ENCODE data around the gene CNPY3.

CNPY3 gene

GRCh38 chr6:42981836-42982235, 52.6 kb downstream of the CNPY3 start:
- ATAC-seq (no peak), DNase-seq (no peak)

GRCh38 chr6:42984001-42984923, 55.0 kb downstream of the CNPY3 start, which contains the start of gene PPP2R5D:
TSS of gene PPP2R5D (plus strand) at chr6:42984570. CDS start at chr6:42984678, 108 bp downstream.
- peak; percentile 94 for DNase-seq
- ATAC-seq: peak; percentile 93

GRCh38 chr6:42984924-42985475, 55.7 kb downstream of the CNPY3 start:
- DNase-seq (peak; percentile 32), ATAC-seq (no peak)

- DNase-seq (no peak), ATAC-seq (no peak)
These were observed 58.5 kb downstream of the CNPY3 start for GRCh38 chr6:42987533-42988451.

GRCh38 chr6:42988486-42989020, 59.3 kb downstream of the CNPY3 start:
- ATAC-seq: no peak
- no peak for DNase-seq

Measured in stimulated activated naive CD8-positive, alpha-beta T cell treated with anti-CD3 and anti-CD28 coated beads, Interleukin-15, Interleukin-2, amounts not matched to agents 100 U/mL and 50 U/mL, for 24 hours (primary cell).